OCI-LY7 (cell line): ENCODE data around the gene CRYZ.

Source experiments
- EZH2phosphoT487 ChIP-seq: fragments of 200-600 bp; sonication (generic); IDR thresholded peaks from 2 replicates; pipeline ENCODE4 v1.6.1; 2018; ENCODE audit warnings: low read depth, borderline replicate concordance, mild to moderate bottlenecking, mixed run types, antibody characterized with exemption, low read length, moderate library complexity, mixed read lengths
- TF ChIP-seq, protein P1 (sequence below): fragments of 200-600 bp; sonication (generic); conservative IDR thresholded peaks from 2 replicates; pipeline ENCODE4 v1.5.1; 2014; ENCODE audit warnings: mild to moderate bottlenecking, antibody characterized with exemption, low read length, moderate library complexity, mixed read lengths

DNA sequence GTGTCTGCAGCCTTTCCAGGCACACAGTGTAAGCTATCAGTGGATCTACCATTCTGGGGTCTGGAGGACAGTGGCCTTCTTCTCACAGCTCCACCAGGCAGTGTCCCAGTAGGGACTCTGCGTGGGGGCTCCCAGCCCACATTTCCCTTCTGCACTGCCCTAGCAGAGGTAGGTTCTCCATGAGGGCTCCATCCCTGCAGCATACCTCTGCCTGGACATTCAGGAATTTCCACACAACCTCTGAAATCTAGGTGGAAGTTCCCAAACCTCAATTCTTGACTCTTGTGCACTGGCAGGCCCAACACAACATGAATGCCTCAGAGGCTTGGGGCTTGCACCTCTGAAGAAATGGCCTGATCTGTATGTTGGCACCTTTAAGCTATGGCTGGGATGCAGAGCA is 6.8 kb downstream of the CRYZ start:
- TF ChIP-seq, protein P1, sequence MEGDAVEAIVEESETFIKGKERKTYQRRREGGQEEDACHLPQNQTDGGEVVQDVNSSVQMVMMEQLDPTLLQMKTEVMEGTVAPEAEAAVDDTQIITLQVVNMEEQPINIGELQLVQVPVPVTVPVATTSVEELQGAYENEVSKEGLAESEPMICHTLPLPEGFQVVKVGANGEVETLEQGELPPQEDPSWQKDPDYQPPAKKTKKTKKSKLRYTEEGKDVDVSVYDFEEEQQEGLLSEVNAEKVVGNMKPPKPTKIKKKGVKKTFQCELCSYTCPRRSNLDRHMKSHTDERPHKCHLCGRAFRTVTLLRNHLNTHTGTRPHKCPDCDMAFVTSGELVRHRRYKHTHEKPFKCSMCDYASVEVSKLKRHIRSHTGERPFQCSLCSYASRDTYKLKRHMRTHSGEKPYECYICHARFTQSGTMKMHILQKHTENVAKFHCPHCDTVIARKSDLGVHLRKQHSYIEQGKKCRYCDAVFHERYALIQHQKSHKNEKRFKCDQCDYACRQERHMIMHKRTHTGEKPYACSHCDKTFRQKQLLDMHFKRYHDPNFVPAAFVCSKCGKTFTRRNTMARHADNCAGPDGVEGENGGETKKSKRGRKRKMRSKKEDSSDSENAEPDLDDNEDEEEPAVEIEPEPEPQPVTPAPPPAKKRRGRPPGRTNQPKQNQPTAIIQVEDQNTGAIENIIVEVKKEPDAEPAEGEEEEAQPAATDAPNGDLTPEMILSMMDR: no peak
- no peak for TF ChIP-seq EZH2phosphoT487
